Activated naive CD4-positive, alpha-beta T cell treated with anti-CD3 and anti-CD28 coated beads, Interleukin-2, amount 10 ng/mL, durations not matched to agents 7 days and 5 days (primary cell): Measurements from ENCODE around the gene RNF114.
"Not testable (repeated sequence)": the region's sequence is repeated elsewhere in the genome, so short reads cannot be mapped to it uniquely, and the experiment has no call there.

Source experiments
- CTCF ChIA-PET: fragments of 350-600 bp; sonication (Branson Sonifier 250); formaldehyde crosslinking; loops from one replicate; lab custom pipeline; 2021; ENCODE audit warnings: antibody characterized with exemption; lab: Charles Lee
- DNase-seq: peaks from one replicate; pipeline ENCODE4 v3.0.0-alpha.2; 2020
- H3K27ac Mint-ChIP-seq: one replicate; pipeline ENCODE4 v1.8.0; 2021; ENCODE audit warnings: mild to moderate bottlenecking, moderate library complexity, mixed read lengths
- H3K27me3 Mint-ChIP-seq: one replicate; pipeline ENCODE4 v1.8.0; 2021; ENCODE audit warnings: mild to moderate bottlenecking, mixed read lengths
- H3K36me3 Mint-ChIP-seq: one replicate; pipeline ENCODE4 v1.8.0; 2021; ENCODE audit warnings: mixed read lengths
- H3K4me1 Mint-ChIP-seq: one replicate; pipeline ENCODE4 v1.8.0; 2021; ENCODE audit warnings: mixed read lengths
- H3K4me3 Mint-ChIP-seq: one replicate; pipeline ENCODE4 v1.8.0; 2021; ENCODE audit warnings: mild to moderate bottlenecking, moderate library complexity, mixed read lengths
- H3K9me3 Mint-ChIP-seq: one replicate; pipeline ENCODE4 v1.8.0; 2021; ENCODE audit warnings: mixed read lengths

RNF114 gene

GRCh38 chr20:49985157-49985556, 49.0 kb downstream of the RNF114 start:
- no peak for DNase-seq
- H3K9me3 Mint-ChIP-seq = no peaks in the 10 kb centered on the region
- no peak overlapping the region for H3K4me3 Mint-ChIP-seq
- CTCF ChIA-PET = interaction anchor here (1.1 to 16.8 kb wide), 2 partner anchors 86 to 184 kb away, joined by 3 to 317 read pairs; no protein-coding TSS in a partner anchor
- H3K4me1 Mint-ChIP-seq = peaks cover 21% of the 10 kb centered on the region
- H3K36me3 Mint-ChIP-seq = no peaks in the 10 kb centered on the region
- H3K27ac Mint-ChIP-seq = peak overlapping the region; percentile 52
- H3K27me3 Mint-ChIP-seq = peaks cover 64% of the 10 kb centered on the region

GRCh38 chr20:49985617-49986016, 49.4 kb downstream of the RNF114 start:
- Mint-ChIP-seq H3K9me3 (no peaks in the 10 kb centered on the region), H3K36me3 (no peaks in the 10 kb centered on the region), H3K27ac (no peak overlapping the region), H3K27me3 (peaks cover 63% of the 10 kb centered on the region), H3K4me3 (no peak overlapping the region), H3K4me1 (peaks cover 18% of the 10 kb centered on the region)
- no peak for DNase-seq
- CTCF ChIA-PET = interaction anchor here (1.1 to 16.8 kb wide), 2 partner anchors 86 to 184 kb away, joined by 3 to 317 read pairs; no protein-coding TSS in a partner anchor

GRCh38 chr20:49986049-49986448, 49.9 kb downstream of the RNF114 start:
- CTCF ChIA-PET = interaction anchor here (16.8 kb wide), 1 partner anchor 85 kb away, joined by 317 read pairs; no protein-coding TSS in a partner anchor
- no peaks in the 10 kb centered on the region for H3K36me3 Mint-ChIP-seq
- no peak overlapping the region for H3K4me3 Mint-ChIP-seq
- DNase-seq = no peak
- H3K4me1 Mint-ChIP-seq = peaks cover 18% of the 10 kb centered on the region
- no peaks in the 10 kb centered on the region for H3K9me3 Mint-ChIP-seq
- no peak overlapping the region for H3K27ac Mint-ChIP-seq
- peaks cover 59% of the 10 kb centered on the region for H3K27me3 Mint-ChIP-seq

- H3K27ac Mint-ChIP-seq = no peak overlapping the region
- peaks cover 13% of the 10 kb centered on the region for H3K4me1 Mint-ChIP-seq
- H3K4me3 Mint-ChIP-seq = no peak overlapping the region
- H3K9me3 Mint-ChIP-seq = no peaks in the 10 kb centered on the region
- CTCF ChIA-PET = interaction anchor here (16.8 kb wide), 1 partner anchor 84 kb away, joined by 317 read pairs; no protein-coding TSS in a partner anchor
- no peaks in the 10 kb centered on the region for H3K36me3 Mint-ChIP-seq
- peaks cover 53% of the 10 kb centered on the region for H3K27me3 Mint-ChIP-seq
- no peak for DNase-seq
Observed at GRCh38 chr20:49987015-49987867, 51.0 kb downstream of the RNF114 start.

- Mint-ChIP-seq H3K27ac (no peak overlapping the region), H3K36me3 (no peaks in the 10 kb centered on the region), H3K27me3 (peaks cover 50% of the 10 kb centered on the region), H3K4me3 (no peak overlapping the region), H3K4me1 (peaks cover 9% of the 10 kb centered on the region), H3K9me3 (no peaks in the 10 kb centered on the region)
- DNase-seq = no peak
- CTCF ChIA-PET = interaction anchor here (0.9 to 16.8 kb wide), 2 partner anchors 8 to 83 kb away, joined by 5 to 317 read pairs; no protein-coding TSS in a partner anchor
Observed at GRCh38 chr20:49987868-49988690, 51.9 kb downstream of the RNF114 start.

- H3K27me3 Mint-ChIP-seq = peaks cover 50% of the 10 kb centered on the region
- CTCF ChIA-PET = interaction anchor here (0.9 to 16.8 kb wide), 2 partner anchors 10 to 82 kb away, joined by 5 to 317 read pairs; no protein-coding TSS in a partner anchor
- no peaks in the 10 kb centered on the region for H3K9me3 Mint-ChIP-seq
- no peak for DNase-seq
- no peak overlapping the region for H3K27ac Mint-ChIP-seq
- no peak overlapping the region for H3K4me3 Mint-ChIP-seq
- H3K36me3 Mint-ChIP-seq = no peaks in the 10 kb centered on the region
- H3K4me1 Mint-ChIP-seq = no peaks in the 10 kb centered on the region
Observed at GRCh38 chr20:49989234-49990065, 53.3 kb downstream of the RNF114 start.

GRCh38 chr20:49990271-49990720, 54.1 kb downstream of the RNF114 start:
- Mint-ChIP-seq H3K36me3 (no peaks in the 10 kb centered on the region), H3K27me3 (peaks cover 44% of the 10 kb centered on the region), H3K27ac (no peak overlapping the region), H3K4me1 (no peaks in the 10 kb centered on the region), H3K4me3 (no peak overlapping the region), H3K9me3 (no peaks in the 10 kb centered on the region)
- CTCF ChIA-PET = interaction anchor here (1.5 to 16.8 kb wide), 2 partner anchors 11 to 81 kb away, joined by 5 to 317 read pairs; no protein-coding TSS in a partner anchor
- no peak for DNase-seq

- Mint-ChIP-seq H3K4me1 (no peaks in the 10 kb centered on the region), H3K27ac (no peak overlapping the region), H3K4me3 (no peak overlapping the region), H3K36me3 (no peaks in the 10 kb centered on the region), H3K9me3 (no peaks in the 10 kb centered on the region), H3K27me3 (peaks cover 60% of the 10 kb centered on the region)
- CTCF ChIA-PET = interaction anchor here (1.6 kb wide), 1 partner anchor 78 kb away, joined by 4 read pairs; no protein-coding TSS in a partner anchor
- no peak for DNase-seq
Observed at GRCh38 chr20:49993301-49993751, 57.1 kb downstream of the RNF114 start.

- Mint-ChIP-seq H3K36me3 (no peaks in the 10 kb centered on the region), H3K4me1 (no peaks in the 10 kb centered on the region), H3K9me3 (no peaks in the 10 kb centered on the region), H3K27me3 (peaks cover 45% of the 10 kb centered on the region), H3K4me3 (no peak overlapping the region), H3K27ac (no peak overlapping the region)
- CTCF ChIA-PET = no interaction called here
- no peak for DNase-seq
Observed at GRCh38 chr20:49995586-49995985, 59.4 kb downstream of the RNF114 start.

- CTCF ChIA-PET = interaction anchor here (1.0 kb wide), 1 partner anchor 20 kb away, joined by 3 read pairs; no protein-coding TSS in a partner anchor
- DNase-seq, H3K4me1 Mint-ChIP-seq, H3K27ac Mint-ChIP-seq, H3K36me3 Mint-ChIP-seq, H3K4me3 Mint-ChIP-seq, H3K9me3 Mint-ChIP-seq: not testable (repeated sequence)
- H3K27me3 Mint-ChIP-seq = peaks cover 40% of the 10 kb centered on the region
Observed at GRCh38 chr20:49998478-49999188, 62.4 kb downstream of the RNF114 start.

GRCh38 chr20:49999329-49999728, 63.1 kb downstream of the RNF114 start:
- Mint-ChIP-seq H3K36me3 (no peaks in the 10 kb centered on the region), H3K4me3 (no peak overlapping the region), H3K4me1 (peaks cover 5% of the 10 kb centered on the region), H3K9me3 (no peaks in the 10 kb centered on the region), H3K27me3 (peaks cover 33% of the 10 kb centered on the region), H3K27ac (no peak overlapping the region)
- DNase-seq = no peak
- CTCF ChIA-PET = interaction anchor here (1.0 kb wide), 1 partner anchor 20 kb away, joined by 3 read pairs; no protein-coding TSS in a partner anchor

- CTCF ChIA-PET = interaction anchor here (0.9 kb wide), 1 partner anchor 22 kb away, joined by 4 read pairs; no protein-coding TSS in a partner anchor
- Mint-ChIP-seq H3K4me1 (peaks cover 12% of the 10 kb centered on the region), H3K27me3 (peaks cover 41% of the 10 kb centered on the region)
- not testable (repeated sequence) for H3K36me3 Mint-ChIP-seq, DNase-seq, H3K4me3 Mint-ChIP-seq, H3K27ac Mint-ChIP-seq, H3K9me3 Mint-ChIP-seq
Observed at GRCh38 chr20:50000548-50001222, 64.5 kb downstream of the RNF114 start.
